HG03439 (cell line): Measurements from ENCODE around the gene ZNF772.
"Not testable (repeated sequence)": the region's sequence is repeated elsewhere in the genome, so short reads cannot be mapped to it uniquely, and the experiment has no call there.

Source experiments
- ATAC-seq: cut with Tn5 transposase; IDR thresholded peaks from one replicate; pipeline ENCODE4 v1.9.1; 2021; ENCODE audit warnings: mild to moderate bottlenecking, moderate library complexity; ENCODE audit not compliant: unreplicated experiment

ZNF772 gene

DNA sequence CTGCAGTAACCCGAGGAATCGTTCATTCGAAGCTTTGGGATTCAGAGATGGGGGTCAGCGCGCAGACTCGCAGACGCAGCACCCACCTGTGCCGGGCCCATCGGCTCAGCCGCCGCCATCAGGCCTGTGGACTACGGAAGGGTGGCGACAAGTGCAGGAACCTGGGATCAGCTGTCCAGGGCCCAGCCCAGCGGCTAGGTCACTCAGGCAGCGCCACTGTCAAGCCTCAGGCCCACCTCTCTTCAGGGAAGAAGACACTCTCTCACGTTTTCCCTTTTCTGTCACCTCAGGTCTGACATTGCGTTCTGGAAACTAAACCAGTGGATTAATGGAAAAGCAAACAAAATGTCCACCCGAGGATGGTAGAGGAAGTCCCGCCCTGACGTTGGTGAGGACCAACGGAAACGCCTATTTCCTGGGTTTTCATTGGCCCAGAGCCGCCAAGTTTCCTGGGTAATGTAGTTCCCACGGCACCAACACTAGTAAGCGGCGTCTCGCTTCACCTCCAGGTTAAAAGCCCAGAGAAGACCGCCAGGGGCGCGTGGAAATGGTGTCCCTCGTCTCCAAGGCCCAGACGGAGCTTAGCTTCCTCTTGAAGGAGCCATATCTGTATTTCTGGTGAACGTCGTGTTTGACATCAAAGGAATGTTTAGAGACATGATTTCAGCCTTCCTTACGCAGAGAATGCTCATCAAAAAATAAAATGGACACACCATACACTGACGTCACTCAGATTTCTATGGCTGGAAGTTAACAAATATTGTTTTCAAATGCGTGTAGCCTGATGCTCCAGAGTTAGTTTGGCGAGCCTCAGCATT is at the start of gene ZNF772:
ZNF772 (minus strand) TSS at position 376 of the 818 bp plus-strand sequence; CDS start at position 119, 257 bp downstream.
- peak; percentile 86 for ATAC-seq

DNA sequence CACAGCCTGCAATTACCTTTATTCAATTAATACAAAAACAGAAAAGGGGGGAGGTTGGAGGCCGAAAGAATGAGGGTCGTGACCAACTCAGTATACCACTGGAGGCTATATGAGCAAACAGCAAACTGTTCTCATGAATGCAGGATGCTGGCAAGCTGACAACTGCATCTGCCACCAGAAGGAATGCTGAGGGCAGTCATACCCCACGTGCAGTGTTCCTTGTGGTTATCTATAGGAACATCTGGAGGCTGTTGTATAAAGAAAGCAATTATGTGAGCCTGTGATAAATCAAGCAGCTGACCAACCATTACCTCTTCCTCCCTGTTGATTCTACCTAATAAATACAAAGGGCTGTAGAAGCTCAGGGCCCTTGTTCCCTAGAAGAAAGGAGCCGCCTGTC is 40.7 kb upstream of the ZNF772 start:
- ATAC-seq, result not testable (repeated sequence)

DNA sequence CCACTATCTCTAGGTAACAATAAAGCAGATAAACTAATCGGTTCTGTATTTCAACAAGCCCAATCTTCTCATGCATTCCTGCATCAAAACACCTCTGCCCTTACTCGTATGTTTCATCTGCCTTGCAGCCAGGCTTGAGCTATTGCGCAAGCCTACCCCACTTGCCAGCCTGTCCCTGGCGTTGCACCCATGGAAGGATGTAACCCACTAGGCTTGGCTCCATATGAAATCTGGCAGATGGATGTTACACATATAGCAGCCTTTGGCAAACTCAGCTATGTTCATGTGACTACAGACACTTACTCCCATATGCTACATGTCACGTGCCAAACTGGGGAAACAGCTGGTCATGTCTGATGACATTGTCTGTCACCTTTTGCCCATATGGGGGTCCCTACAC is 37.9 kb upstream of the ZNF772 start:
- no peak for ATAC-seq

DNA sequence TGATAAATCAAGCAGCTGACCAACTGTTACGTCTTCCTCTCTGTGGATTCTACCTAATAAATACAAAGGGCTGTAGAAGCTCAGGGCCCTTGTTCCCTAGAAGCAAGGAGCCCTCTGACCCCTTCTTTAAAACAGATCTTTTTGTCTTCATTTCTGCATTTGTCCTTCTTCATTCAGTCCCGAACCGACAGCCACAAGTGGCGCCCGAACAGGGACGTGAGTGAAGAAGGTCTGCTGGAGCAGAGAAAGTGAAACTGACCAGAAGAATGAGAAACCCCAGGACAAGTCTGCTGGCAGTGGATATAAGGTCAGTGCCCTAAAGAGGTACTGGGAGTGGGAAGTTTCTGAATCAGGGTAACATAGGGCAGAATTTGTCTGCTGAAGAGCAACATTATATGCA is 35.5 kb upstream of the ZNF772 start:
- no peak for ATAC-seq

GRCh38 chr19:57511484-57511883 is 34.1 kb upstream of the ZNF772 start:
- ATAC-seq, result no peak

- ATAC-seq, result no peak
Observed at GRCh38 chr19:57506163-57506562, 28.8 kb upstream of the ZNF772 start.

GRCh38 chr19:57500400-57500799 is 23.0 kb upstream of the ZNF772 start:
- peak; percentile 6 for ATAC-seq

DNA sequence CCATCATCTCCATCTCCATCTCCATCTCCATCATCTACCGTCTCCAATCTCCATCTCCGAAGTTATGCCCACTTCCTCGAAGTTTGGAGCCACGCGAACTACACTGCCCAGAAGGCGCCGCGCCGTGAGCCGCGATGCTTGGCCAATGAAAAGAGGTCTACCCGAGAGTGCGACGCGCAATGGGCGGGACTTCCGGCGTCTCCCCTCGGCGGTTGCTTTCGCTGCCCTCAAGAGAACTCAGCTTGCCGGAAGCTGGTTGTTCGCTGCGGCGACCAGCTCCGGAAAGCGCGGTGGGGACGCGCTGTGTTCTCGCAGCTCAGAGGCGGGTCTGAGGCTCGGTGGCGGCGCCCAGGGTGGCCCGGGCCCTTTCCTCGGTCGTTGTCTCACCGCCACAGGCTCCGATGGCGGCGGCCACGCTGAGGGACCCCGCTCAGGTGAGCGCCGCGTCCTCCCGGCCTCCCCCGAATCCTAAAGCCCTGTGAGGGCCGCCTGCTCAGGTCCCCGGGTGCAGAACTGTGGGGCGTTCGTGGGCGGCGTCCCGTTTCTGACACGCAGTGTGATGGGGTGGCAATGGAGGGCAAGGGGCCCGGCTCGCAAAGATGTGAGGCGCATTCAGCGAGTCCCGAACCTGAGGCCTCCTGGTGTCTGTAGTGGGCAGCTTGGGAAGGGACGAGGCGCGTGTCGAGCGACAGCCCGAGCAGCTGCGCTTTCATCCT is 22.5 kb upstream of the ZNF772 start, which contains the start of gene ZNF773:
ZNF773 (plus strand) TSS at position 259 of the 716 bp plus-strand sequence; CDS start at position 402, 143 bp downstream.
- peak; percentile 94 for ATAC-seq

GRCh38 chr19:57499332-57499679 is 21.9 kb upstream of the ZNF772 start:
- not testable (repeated sequence) for ATAC-seq

GRCh38 chr19:57488299-57488644 is 10.9 kb upstream of the ZNF772 start:
- ATAC-seq, result not testable (repeated sequence)

DNA sequence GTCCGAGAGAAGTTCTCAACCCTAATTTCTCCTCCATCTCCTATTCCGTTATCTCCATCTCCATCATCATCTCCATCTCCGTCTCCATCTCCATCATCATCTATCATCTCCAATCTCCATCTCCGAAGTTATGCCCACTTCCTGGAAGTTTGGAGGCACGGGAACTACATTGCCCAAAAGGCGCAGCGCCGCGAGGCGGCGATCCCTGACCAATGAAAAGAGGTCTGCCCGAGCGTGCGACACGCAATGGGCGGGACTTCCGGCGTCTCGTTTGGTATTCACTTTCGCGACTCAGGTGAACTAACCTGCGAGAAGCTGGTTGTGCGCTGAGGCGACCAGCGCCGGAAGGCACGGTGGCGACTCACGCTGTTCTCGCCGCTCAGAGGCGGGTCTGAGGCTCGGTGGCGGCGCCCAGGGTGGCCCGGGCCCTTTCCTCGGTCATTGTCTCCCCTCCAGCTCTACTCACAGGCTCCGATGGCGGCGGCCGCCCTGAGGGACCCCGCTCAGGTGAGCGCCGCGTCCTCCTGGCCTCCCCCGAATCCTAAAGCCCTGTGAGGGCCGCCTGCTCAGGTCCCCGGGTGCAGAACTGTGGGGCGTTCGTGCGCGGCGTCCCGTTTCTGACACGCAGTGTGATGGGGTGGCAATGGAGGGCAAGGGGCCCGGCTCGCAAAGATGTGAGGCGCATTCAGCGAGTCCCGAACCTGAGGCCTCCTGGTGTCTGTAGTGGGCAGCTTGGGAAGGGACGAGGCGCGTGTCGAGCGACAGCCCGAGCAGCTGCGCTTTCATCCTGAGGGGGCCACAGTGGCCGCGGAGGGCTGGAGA is 10.3 kb upstream of the ZNF772 start, which contains the start of gene ZNF419:
ZNF419 (plus strand) TSS at position 274 of the 822 bp plus-strand sequence; CDS start at position 475, 201 bp downstream.
- ATAC-seq, result peak; percentile 98

GRCh38 chr19:57473646-57474045 is 3.7 kb downstream of the ZNF772 start:
- no peak for ATAC-seq

DNA sequence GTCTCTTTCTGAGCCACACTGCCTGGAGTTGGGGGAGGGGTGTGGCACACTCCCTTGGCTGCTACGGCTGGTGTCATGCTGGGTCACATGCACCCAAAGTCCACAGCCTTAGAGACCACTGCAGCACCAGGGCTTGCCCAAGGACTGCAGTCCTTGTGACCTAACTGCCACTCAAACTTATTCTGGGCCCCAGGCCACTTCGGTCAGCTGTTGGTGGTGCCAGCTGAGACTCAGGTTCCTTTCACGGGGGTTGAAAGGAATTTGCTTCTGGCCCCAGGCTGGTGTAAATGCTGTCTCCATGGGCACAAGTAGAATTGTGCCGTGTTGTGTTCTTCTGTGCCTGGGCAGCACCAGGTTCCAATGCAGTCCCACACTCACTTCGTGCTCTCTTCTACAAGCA is 10.9 kb downstream of the ZNF772 start:
- no peak for ATAC-seq

DNA sequence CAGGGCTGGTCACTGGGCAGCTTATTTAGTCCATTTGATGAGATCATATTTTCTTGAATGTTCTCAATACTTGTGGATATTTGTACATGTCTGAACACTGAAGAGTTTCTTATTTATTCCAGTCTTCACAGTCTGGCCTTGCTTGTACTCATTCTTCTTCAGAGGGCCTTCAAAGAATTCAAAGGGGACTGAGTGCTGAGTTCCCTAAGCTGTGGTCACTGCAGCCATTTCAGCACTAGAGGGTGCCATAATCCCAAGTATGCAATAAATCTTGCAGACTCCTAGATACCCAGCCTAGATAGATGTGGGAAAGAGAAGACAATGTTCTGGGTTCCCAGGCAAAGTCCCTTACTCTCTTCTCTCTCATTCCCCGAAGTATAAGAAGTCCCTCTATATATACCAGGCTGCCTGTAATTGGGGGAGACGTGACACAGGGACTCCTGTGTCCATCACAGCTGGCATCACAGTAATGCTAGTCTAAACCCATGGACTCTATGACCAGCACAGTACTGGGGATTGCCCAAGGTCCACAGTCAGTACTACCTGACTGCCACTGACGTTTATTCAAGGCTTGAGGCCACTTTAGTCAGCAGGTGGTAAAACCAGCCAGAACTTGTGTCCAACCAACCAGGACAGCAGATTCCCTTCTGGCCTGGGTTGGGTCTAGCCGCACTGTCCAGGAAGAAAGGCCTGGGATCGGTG is 11.5 kb downstream of the ZNF772 start:
- ATAC-seq, result no peak

- no peak for ATAC-seq
Observed at GRCh38 chr19:57452307-57452706, 25.1 kb downstream of the ZNF772 start.

GRCh38 chr19:57443121-57443696 is 34.2 kb downstream of the ZNF772 start:
- ATAC-seq, result no peak

DNA sequence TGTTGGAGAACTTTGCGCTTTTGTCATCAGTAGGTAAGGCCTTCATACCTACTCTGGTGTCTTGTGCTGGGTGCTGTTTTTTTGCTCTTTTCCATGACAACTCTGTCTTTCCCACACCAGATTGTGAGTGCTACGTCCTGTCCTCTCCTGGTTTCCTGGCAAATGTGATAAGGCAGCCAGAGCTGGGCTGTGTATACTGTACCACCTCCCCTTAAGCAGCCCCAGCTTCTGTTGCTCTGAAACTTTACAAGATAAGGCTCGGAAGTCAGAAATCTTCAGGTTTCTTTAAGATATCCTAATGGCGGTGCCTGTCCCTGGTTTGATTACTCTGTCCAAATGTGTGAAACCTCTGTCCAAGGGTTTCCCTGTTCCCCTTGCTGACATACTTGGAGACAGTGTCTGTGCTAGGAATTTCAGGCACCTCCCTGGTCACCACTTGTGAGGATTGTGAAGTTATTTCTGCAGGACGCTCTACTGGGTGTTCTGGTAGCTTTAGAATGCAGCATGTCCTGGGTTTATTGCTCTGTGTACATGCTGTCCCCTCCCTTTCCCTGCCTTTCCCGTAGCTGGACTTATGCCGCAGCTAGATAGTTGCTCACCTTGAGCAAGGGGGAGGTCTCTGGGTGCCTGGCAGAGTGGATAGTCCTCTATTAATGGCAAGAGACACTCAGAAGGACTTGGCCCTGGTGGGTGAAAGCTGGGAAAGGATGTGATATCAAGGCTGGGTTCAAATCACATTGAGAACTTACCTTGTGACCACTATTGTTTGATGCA is 35.2 kb downstream of the ZNF772 start:
- no peak for ATAC-seq

GRCh38 chr19:57438925-57439324 is 38.4 kb downstream of the ZNF772 start:
- ATAC-seq, result no peak

GRCh38 chr19:57437931-57438330 is 39.4 kb downstream of the ZNF772 start:
- ATAC-seq, result no peak
